Measurements from ENCODE around the gene MAGIX. TPM values are rescaled to one million over a fixed set of nuclear protein-coding genes. Genes with fewer than 3 reads are reported as not detected.

MAGIX gene
- total and polyA plus RNA-seq, 2 experiments from 2014 or later, result 0.66 to 0.83 TPM

- Mint-ChIP-seq H3K27ac (no peak overlapping the region), H3K9me3 (no peaks in the 10 kb centered on the region; the same call in 2 of the 3 replicates), H3K4me1 (peaks cover 14% of the 10 kb centered on the region), H3K4me3 (no peak overlapping the region), H3K36me3 (ENCODE audit: low read depth) (peaks cover 31% of the 10 kb centered on the region), H3K27me3 (ENCODE audit: insufficient read depth, low read depth, poor library complexity) (peaks cover 10% of the 10 kb centered on the region)
- peaks cover 20% of the 10 kb centered on the region for H3K27me3 ChIP-seq (ENCODE audit: insufficient read depth)
- no peak overlapping the region for H3K4me2 ChIP-seq
- H3K4me3 ChIP-seq, result no peak overlapping the region
- H3K36me3 ChIP-seq (ENCODE audit: insufficient read depth), result no peaks in the 10 kb centered on the region
- DNase-seq (ENCODE audit: low spot score), result no peak
- H2AFZ ChIP-seq, result no peak overlapping the region
- H3K9me2 ChIP-seq (ENCODE audit: insufficient read depth), result no peaks in the 10 kb centered on the region
- H3F3A ChIP-seq (replicated peaks; ENCODE audit: low read depth), result no peaks in the 10 kb centered on the region
- H3K4me1 ChIP-seq (ENCODE audit: insufficient read depth), result no peaks in the 10 kb centered on the region
- no peak overlapping the region for H3K27ac ChIP-seq (ENCODE audit: low read depth)
- ATAC-seq, result no peak
- TF ChIP-seq JUNB (IDR thresholded peaks at IDR 0.05; ENCODE audit: unreplicated experiment) (no peak), NANOG (IDR thresholded peaks at IDR 0.05; ENCODE audit: borderline replicate concordance) (no peak), ZNF114 (CRISPR knock-in tag; IDR thresholded peaks at IDR 0.05) (no peak)
- H3K79me2 ChIP-seq (replicated peaks; ENCODE audit: insufficient read depth), result no peaks in the 10 kb centered on the region
- H4K20me1 ChIP-seq (replicated peaks; ENCODE audit: insufficient read depth), result no peaks in the 10 kb centered on the region
These were observed 14.1 kb downstream of the MAGIX start for GRCh38 chrX:49176421-49177326.

GRCh38 chrX:49177338-49177833 is 14.8 kb downstream of the MAGIX start:
- Histone ChIP-seq H3K79me2 (replicated peaks; ENCODE audit: insufficient read depth) (no peaks in the 10 kb centered on the region), H3K27ac (ENCODE audit: low read depth) (no peak overlapping the region), H3K36me3 (ENCODE audit: insufficient read depth) (no peaks in the 10 kb centered on the region), H3K27me3 (ENCODE audit: insufficient read depth) (peaks cover 13% of the 10 kb centered on the region), H4K20me1 (replicated peaks; ENCODE audit: insufficient read depth) (no peaks in the 10 kb centered on the region), H3K9me2 (ENCODE audit: insufficient read depth) (no peaks in the 10 kb centered on the region), H2AFZ (no peak overlapping the region), H3K4me2 (no peak overlapping the region), H3K4me1 (ENCODE audit: insufficient read depth) (no peaks in the 10 kb centered on the region), H3K4me3 (no peak overlapping the region), H3F3A (replicated peaks; ENCODE audit: low read depth) (no peaks in the 10 kb centered on the region)
- peaks cover 34% of the 10 kb centered on the region for H3K36me3 Mint-ChIP-seq (ENCODE audit: low read depth)
- H3K9me3 Mint-ChIP-seq, result no peaks in the 10 kb centered on the region; the same call in 2 of the 3 replicates
- H3K27me3 Mint-ChIP-seq (ENCODE audit: insufficient read depth, low read depth, poor library complexity), result peaks cover 6% of the 10 kb centered on the region
- H3K4me1 Mint-ChIP-seq, result peaks cover 14% of the 10 kb centered on the region
- DNase-seq (ENCODE audit: low spot score) (no peak), ATAC-seq (peak; percentile 22; the same call in 1 of the 3 replicates)
- peak in 1 of 2 experiments; percentile 48; a peak in 1 of 4 replicates for TF ChIP-seq CTCF (conservative IDR thresholded peaks at IDR 0.05; ENCODE audit: low read depth in 2 of 2)
- no peak for TF ChIP-seq JUNB (IDR thresholded peaks at IDR 0.05; ENCODE audit: unreplicated experiment)
- no peak for TF ChIP-seq POLR2AphosphoS5 (IDR thresholded peaks at IDR 0.05; ENCODE audit: low read depth)
- no peak overlapping the region for H3K27ac Mint-ChIP-seq
- H3K4me3 Mint-ChIP-seq, result no peak overlapping the region

DNA sequence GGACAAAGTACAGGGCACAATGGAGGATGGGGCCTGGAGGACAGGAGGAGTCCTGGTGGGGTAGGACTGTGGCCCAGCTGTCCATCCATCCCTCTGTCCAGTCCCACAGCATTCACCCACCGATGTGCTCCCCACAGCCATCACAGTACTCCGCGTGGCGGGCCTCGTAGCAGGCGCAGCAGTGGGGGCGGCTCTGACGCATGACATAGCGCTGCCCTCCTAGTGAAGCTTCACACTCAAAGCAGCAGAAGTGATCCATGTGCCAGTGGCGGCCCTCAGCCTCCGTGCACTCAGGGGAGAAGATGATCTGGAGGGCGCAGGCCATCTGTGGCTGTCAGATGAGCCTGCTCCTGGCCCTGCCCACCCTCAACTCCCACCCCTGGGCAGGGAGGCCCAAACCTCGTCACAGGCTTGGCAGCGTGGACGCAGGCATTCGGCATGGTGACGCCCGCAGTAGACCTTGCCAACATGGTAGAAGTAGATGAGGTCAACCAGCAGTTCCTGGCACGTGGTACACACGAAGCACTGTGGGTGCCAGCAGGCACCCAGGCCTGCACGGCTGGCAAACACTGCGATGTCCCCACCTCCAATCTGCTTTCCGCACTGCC is 15.4 kb downstream of the MAGIX start:
- Mint-ChIP-seq H3K9me3 (no peaks in the 10 kb centered on the region; the same call in 2 of the 3 replicates), H3K27ac (no peak overlapping the region), H3K4me3 (no peak overlapping the region), H3K4me1 (peaks cover 14% of the 10 kb centered on the region), H3K36me3 (ENCODE audit: low read depth) (peaks cover 37% of the 10 kb centered on the region), H3K27me3 (ENCODE audit: insufficient read depth, low read depth, poor library complexity) (peaks cover 5% of the 10 kb centered on the region)
- Histone ChIP-seq H4K20me1 (replicated peaks; ENCODE audit: insufficient read depth) (no peaks in the 10 kb centered on the region), H3F3A (replicated peaks; ENCODE audit: low read depth) (no peaks in the 10 kb centered on the region), H3K4me1 (ENCODE audit: insufficient read depth) (no peaks in the 10 kb centered on the region), H3K79me2 (replicated peaks; ENCODE audit: insufficient read depth) (no peaks in the 10 kb centered on the region), H3K4me3 (no peak overlapping the region), H3K9me2 (ENCODE audit: insufficient read depth) (no peaks in the 10 kb centered on the region), H3K27me3 (ENCODE audit: insufficient read depth) (peaks cover 7% of the 10 kb centered on the region), H2AFZ (no peak overlapping the region), H3K27ac (ENCODE audit: low read depth) (no peak overlapping the region), H3K36me3 (ENCODE audit: insufficient read depth) (no peaks in the 10 kb centered on the region), H3K4me2 (no peak overlapping the region)
- ATAC-seq (no peak), DNase-seq (ENCODE audit: low spot score) (no peak)
- TF ChIP-seq CTCF (conservative IDR thresholded peaks at IDR 0.05; ENCODE audit: low read depth in 2 of 2) (no peak), STAT1 (IDR thresholded peaks at IDR 0.05; ENCODE audit: unreplicated experiment) (no peak), NANOG (IDR thresholded peaks at IDR 0.05; ENCODE audit: borderline replicate concordance) (no peak)
